ENCODE measurements around the gene NEBL.

Gene NEBL

DNA sequence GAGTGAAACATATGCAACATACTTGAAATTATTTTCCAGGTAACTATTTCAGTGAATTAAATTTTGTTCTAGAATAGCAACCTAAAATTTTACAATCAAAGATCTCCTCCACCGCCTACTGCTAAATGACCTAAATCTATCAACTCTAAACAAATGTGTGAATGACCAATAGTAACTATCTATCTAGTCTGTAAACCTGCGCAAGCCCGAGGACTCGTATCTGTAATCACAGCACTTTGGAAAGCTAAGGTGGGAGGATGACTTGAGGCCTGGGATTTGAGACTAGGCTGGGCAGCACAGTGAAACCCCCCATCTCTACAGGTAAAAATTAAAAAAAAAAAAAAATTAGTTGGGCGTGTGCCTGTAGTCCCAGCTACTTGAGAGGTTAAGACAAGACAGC lies 83.0 kb downstream of the NEBL start:
- H3K36me3 ChIP-seq (ENCODE audit: insufficient read depth) = no peaks in the 10 kb centered on the region

GRCh38 chr10:20811131-20811530 lies 86.0 kb downstream of the NEBL start:
- no peak for TF ChIP-seq CTCF (conservative IDR thresholded peaks at IDR 0.05; ENCODE audit: low read depth, low read length)
- H3K36me3 ChIP-seq (ENCODE audit: insufficient read depth) = no peaks in the 10 kb centered on the region
- H3K27me3 ChIP-seq (ENCODE audit: insufficient read depth, low read depth) = no peaks in the 10 kb centered on the region
- no peak overlapping the region for H3K4me2 ChIP-seq
- H3K4me3 ChIP-seq (IDR thresholded peaks at IDR 0.05; ENCODE audit: insufficient read depth, low read depth, low read length) = no peak overlapping the region
- no peak overlapping the region for H3K9ac ChIP-seq
- H2AFZ ChIP-seq (ENCODE audit: low read depth) = no peak overlapping the region
- H4K20me1 ChIP-seq (ENCODE audit: insufficient read depth) = no peaks in the 10 kb centered on the region
- no peaks in the 10 kb centered on the region for H3K79me2 ChIP-seq (ENCODE audit: insufficient read depth, low read depth)
- H3K27ac ChIP-seq = no peak overlapping the region
- H3K4me1 ChIP-seq (ENCODE audit: low read depth, poor library complexity, severe bottlenecking) = no peaks in the 10 kb centered on the region

More for the DNA sequence above, 83.0 kb downstream of the NEBL start:
- no peak overlapping the region for H3K4me3 ChIP-seq (IDR thresholded peaks at IDR 0.05; ENCODE audit: insufficient read depth, low read depth, low read length)
- TF ChIP-seq CTCF (conservative IDR thresholded peaks at IDR 0.05; ENCODE audit: low read depth, low read length) = no peak
- H3K27me3 ChIP-seq (ENCODE audit: insufficient read depth, low read depth) = no peaks in the 10 kb centered on the region
- H2AFZ ChIP-seq (ENCODE audit: low read depth) = no peak overlapping the region
- H4K20me1 ChIP-seq (ENCODE audit: insufficient read depth) = no peaks in the 10 kb centered on the region
- no peak overlapping the region for H3K27ac ChIP-seq
- no peak overlapping the region for H3K9ac ChIP-seq
- no peaks in the 10 kb centered on the region for H3K79me2 ChIP-seq (ENCODE audit: insufficient read depth, low read depth)
- no peaks in the 10 kb centered on the region for H3K4me1 ChIP-seq (ENCODE audit: low read depth, poor library complexity, severe bottlenecking)
- H3K4me2 ChIP-seq = no peak overlapping the region

- TF ChIP-seq CTCF (conservative IDR thresholded peaks at IDR 0.05; ENCODE audit: low read depth, low read length) = no peak
- Histone ChIP-seq H3K27ac (no peak overlapping the region), H3K79me2 (ENCODE audit: insufficient read depth, low read depth) (no peaks in the 10 kb centered on the region), H2AFZ (ENCODE audit: low read depth) (no peak overlapping the region), H3K4me3 (IDR thresholded peaks at IDR 0.05; ENCODE audit: insufficient read depth, low read depth, low read length) (no peak overlapping the region), H3K9ac (no peak overlapping the region), H3K4me1 (ENCODE audit: low read depth, poor library complexity, severe bottlenecking) (no peaks in the 10 kb centered on the region), H3K27me3 (ENCODE audit: insufficient read depth, low read depth) (no peaks in the 10 kb centered on the region), H3K36me3 (ENCODE audit: insufficient read depth) (no peaks in the 10 kb centered on the region), H3K4me2 (no peak overlapping the region), H4K20me1 (ENCODE audit: insufficient read depth) (no peaks in the 10 kb centered on the region)
Observed at GRCh38 chr10:20809631-20810030, 87.5 kb downstream of the NEBL start.

- TF ChIP-seq CTCF (conservative IDR thresholded peaks at IDR 0.05; ENCODE audit: low read depth, low read length) = no peak
- Histone ChIP-seq H2AFZ (ENCODE audit: low read depth) (no peak overlapping the region), H3K4me3 (IDR thresholded peaks at IDR 0.05; ENCODE audit: insufficient read depth, low read depth, low read length) (no peak overlapping the region), H3K27ac (no peak overlapping the region), H3K9ac (no peak overlapping the region), H3K4me2 (no peak overlapping the region), H3K79me2 (ENCODE audit: insufficient read depth, low read depth) (no peaks in the 10 kb centered on the region), H4K20me1 (ENCODE audit: insufficient read depth) (no peaks in the 10 kb centered on the region), H3K4me1 (ENCODE audit: low read depth, poor library complexity, severe bottlenecking) (no peaks in the 10 kb centered on the region), H3K36me3 (ENCODE audit: insufficient read depth) (no peaks in the 10 kb centered on the region), H3K27me3 (ENCODE audit: insufficient read depth, low read depth) (no peaks in the 10 kb centered on the region)
Observed at GRCh38 chr10:20806487-20806886, 90.6 kb downstream of the NEBL start.

All from KMS-11 (cell line).